HK-2 (cell line): Measurements from ENCODE around the gene TOP1.
A peak's percentile ranks its signal among the peaks of the same experiment; 100 is the strongest.
"Not testable (repeated sequence)": the region's sequence is repeated elsewhere in the genome, so short reads cannot be mapped to it uniquely, and the experiment has no call there.

Experiments used
- DNase-seq: peaks from one replicate; pipeline ENCODE4 v3.0.0-alpha.2; 2018; ENCODE audit not compliant: unreplicated experiment

TOP1 gene

GRCh38 chr20:41091927-41092326 is 63.3 kb downstream of the TOP1 start:
- no peak for DNase-seq

GRCh38 chr20:41094353-41095055 is 65.9 kb downstream of the TOP1 start:
- no peak for DNase-seq

- DNase-seq, result peak; percentile 22
Observed at GRCh38 chr20:41095110-41095969, 66.7 kb downstream of the TOP1 start.

- DNase-seq, result no peak
Observed at GRCh38 chr20:41098703-41099250, 70.2 kb downstream of the TOP1 start.

GRCh38 chr20:41100001-41100480 is 71.4 kb downstream of the TOP1 start:
- peak; percentile 49 for DNase-seq

- DNase-seq, result no peak
Observed at GRCh38 chr20:41101660-41102059, 73.0 kb downstream of the TOP1 start.

- no peak for DNase-seq
Observed at GRCh38 chr20:41108531-41108930, 79.9 kb downstream of the TOP1 start.

- DNase-seq, result no peak
Observed at GRCh38 chr20:41110012-41110411, 81.4 kb downstream of the TOP1 start.

GRCh38 chr20:41110930-41111577 is 82.4 kb downstream of the TOP1 start:
- no peak for DNase-seq

GRCh38 chr20:41111578-41111951 is 82.9 kb downstream of the TOP1 start:
- DNase-seq, result no peak

GRCh38 chr20:41116282-41116956 is 87.8 kb downstream of the TOP1 start:
- no peak for DNase-seq

- DNase-seq, result not testable (repeated sequence)
Observed at GRCh38 chr20:41118159-41118558, 89.5 kb downstream of the TOP1 start.

GRCh38 chr20:41118632-41119031 is 90.0 kb downstream of the TOP1 start:
- DNase-seq, result no peak

GRCh38 chr20:41119614-41120561 is 91.3 kb downstream of the TOP1 start:
- no peak for DNase-seq

- DNase-seq, result no peak
Observed at GRCh38 chr20:41121399-41121798, 92.8 kb downstream of the TOP1 start.

- DNase-seq, result no peak
Observed at GRCh38 chr20:41123631-41124030, 95.0 kb downstream of the TOP1 start.

GRCh38 chr20:41124451-41125094 is 96.0 kb downstream of the TOP1 start:
- DNase-seq, result no peak

- no peak for DNase-seq
Observed at GRCh38 chr20:41125530-41126457, 97.2 kb downstream of the TOP1 start.

- DNase-seq, result no peak
Observed at GRCh38 chr20:41126719-41127118, 98.1 kb downstream of the TOP1 start.
